IPS DF 6.9 (cell line): Measurements from ENCODE around the gene VPS33B.

Experiments
- DNase-seq: peaks from one replicate; pipeline ENCODE4 v3.0.0-alpha.2; 2013; ENCODE audit warnings: low read depth, low spot score
- H3K27ac ChIP-seq: one replicate; pipeline ENCODE4 v1.5.1; 2013; ENCODE audit warnings: low read length, control low read depth
- H3K27me3 ChIP-seq: 2 replicates; pipeline ENCODE4 v1.6.1; 2013; ENCODE audit warnings: mild to moderate bottlenecking, low read length; ENCODE audit not compliant: control insufficient read depth, insufficient read depth
- H3K36me3 ChIP-seq: 2 replicates; pipeline ENCODE4 v1.6.1; 2013; ENCODE audit warnings: low read length; ENCODE audit not compliant: control insufficient read depth, insufficient read depth
- H3K4me1 ChIP-seq: 2 replicates; pipeline ENCODE4 v1.6.1; 2013; ENCODE audit warnings: low read length; ENCODE audit not compliant: control insufficient read depth, insufficient read depth
- H3K4me3 ChIP-seq: 2 replicates; pipeline ENCODE4 v1.5.1; 2013; ENCODE audit warnings: mild to moderate bottlenecking, low read length
- H3K9me3 ChIP-seq: 2 replicates; pipeline ENCODE4 v1.6.1; 2013; ENCODE audit warnings: low read length, inconsistent platforms; ENCODE audit not compliant: control insufficient read depth, insufficient read depth
- WGBS: extraction: QIAGEN DNeasy Blood & Tissue Kit; methylation state at CpG from one replicate; pipeline ENCODE4 v1.1.7; 2013; ENCODE audit warnings: mixed read lengths, missing lambda C conversion rate; ENCODE audit not compliant: insufficient read length, insufficient coverage; 5-methylcytosine and 5-hydroxymethylcytosine counted together

Gene VPS33B

GRCh38 chr15:90959894-90960293, 62.5 kb downstream of the VPS33B start:
- H3K4me3 ChIP-seq, result no peak overlapping the region
- no peaks in the 10 kb centered on the region for H3K9me3 ChIP-seq
- no peaks in the 10 kb centered on the region for H3K27me3 ChIP-seq
- peaks cover 6% of the 10 kb centered on the region for H3K4me1 ChIP-seq
- H3K27ac ChIP-seq, result no peak overlapping the region
- H3K36me3 ChIP-seq, result peaks cover 4% of the 10 kb centered on the region; the same call in 1 of the 2 replicates
- DNase-seq, result no peak
- no CpG with 5 or more reads among the region's 5 CpGs for WGBS

- Histone ChIP-seq H3K27me3 (no peaks in the 10 kb centered on the region), H3K4me1 (peaks cover 6% of the 10 kb centered on the region), H3K4me3 (no peak overlapping the region), H3K27ac (no peak overlapping the region), H3K9me3 (no peaks in the 10 kb centered on the region), H3K36me3 (peaks cover 4% of the 10 kb centered on the region; the same call in 1 of the 2 replicates)
- DNase-seq, result no peak
- no CpG with 5 or more reads among the region's 8 CpGs for WGBS
Observed at GRCh38 chr15:90959028-90959595, 63.3 kb downstream of the VPS33B start.

- peaks cover 6% of the 10 kb centered on the region for H3K4me1 ChIP-seq
- no peak overlapping the region for H3K4me3 ChIP-seq
- peaks cover 11% of the 10 kb centered on the region for H3K36me3 ChIP-seq
- H3K27ac ChIP-seq, result no peak overlapping the region
- H3K9me3 ChIP-seq, result no peaks in the 10 kb centered on the region
- no peak for DNase-seq
- no CpG with 5 or more reads among the region's 6 CpGs for WGBS
- no peaks in the 10 kb centered on the region for H3K27me3 ChIP-seq
Observed at GRCh38 chr15:90957791-90958190, 64.6 kb downstream of the VPS33B start.

GRCh38 chr15:90957031-90957790, 65.2 kb downstream of the VPS33B start:
- no peak overlapping the region for H3K27ac ChIP-seq
- peaks cover 12% of the 10 kb centered on the region for H3K36me3 ChIP-seq
- peak overlapping the region; percentile 69; the same call in 1 of the 2 replicates for H3K4me3 ChIP-seq
- no peaks in the 10 kb centered on the region for H3K9me3 ChIP-seq
- peaks cover 6% of the 10 kb centered on the region for H3K4me1 ChIP-seq
- WGBS, result no CpG with 5 or more reads among the region's 63 CpGs
- no peak for DNase-seq
- no peaks in the 10 kb centered on the region for H3K27me3 ChIP-seq

GRCh38 chr15:90956274-90957030, 65.9 kb downstream of the VPS33B start:
- Histone ChIP-seq H3K27me3 (no peaks in the 10 kb centered on the region), H3K4me3 (peak overlapping the region; percentile 69), H3K9me3 (no peaks in the 10 kb centered on the region), H3K27ac (no peak overlapping the region), H3K36me3 (peaks cover 12% of the 10 kb centered on the region), H3K4me1 (peaks cover 6% of the 10 kb centered on the region)
- DNase-seq, result no peak
- WGBS, result no CpG with 5 or more reads among the region's 56 CpGs

GRCh38 chr15:90955624-90956273, 66.6 kb downstream of the VPS33B start:
- no peak overlapping the region for H3K27ac ChIP-seq

GRCh38 chr15:90954712-90955623, 67.4 kb downstream of the VPS33B start, which contains the start of gene RCCD1:
RCCD1 (plus strand) TSS chr15:90954884; CDS start chr15:90956735, 1,851 bp downstream.
- peak within 1 kb of the TSS; percentile 44; the same call in 1 of the 2 replicates for H3K4me3 ChIP-seq
- peaks cover 20% of the 10 kb centered on the region for H3K36me3 ChIP-seq
- no peaks in the 10 kb centered on the region for H3K9me3 ChIP-seq
- H3K4me1 ChIP-seq, result peaks cover 6% of the 10 kb centered on the region
- no CpG with 5 or more reads among the region's 69 CpGs for WGBS
- no peak within 1 kb of the TSS for H3K27ac ChIP-seq
- H3K27me3 ChIP-seq, result no peaks in the 10 kb centered on the region
- no peak for DNase-seq

More at GRCh38 chr15:90955624-90956273, 66.6 kb downstream of the VPS33B start:
- H3K27me3 ChIP-seq, result no peaks in the 10 kb centered on the region
- H3K4me1 ChIP-seq, result peaks cover 6% of the 10 kb centered on the region
- H3K9me3 ChIP-seq, result no peaks in the 10 kb centered on the region
- H3K4me3 ChIP-seq, result no peak overlapping the region; the same call in 1 of the 2 replicates
- DNase-seq, result no peak
- peaks cover 12% of the 10 kb centered on the region for H3K36me3 ChIP-seq
- WGBS, result no CpG with 5 or more reads among the region's 20 CpGs

- H3K27ac ChIP-seq, result no peak overlapping the region
- H3K4me1 ChIP-seq, result peaks cover 6% of the 10 kb centered on the region
- WGBS, result no CpG with 5 or more reads among the region's 16 CpGs
- H3K9me3 ChIP-seq, result no peaks in the 10 kb centered on the region
- H3K27me3 ChIP-seq, result no peaks in the 10 kb centered on the region
- H3K4me3 ChIP-seq, result no peak overlapping the region
- no peak for DNase-seq
- H3K36me3 ChIP-seq, result peaks cover 28% of the 10 kb centered on the region
Observed at GRCh38 chr15:90953947-90954711, 68.3 kb downstream of the VPS33B start.
